AG09309 (cell line): ENCODE data around the gene ZKSCAN4.

Experiments used
- DNase-seq: peaks from one replicate; pipeline ENCODE4 v3.0.0-alpha.2; 2010; ENCODE audit warnings: low read depth
- H3K4me3 ChIP-seq: 2 replicates; pipeline ENCODE4 v1.5.1; 2011; ENCODE audit warnings: mild to moderate bottlenecking, low read depth, low read length, moderate library complexity; ENCODE audit not compliant: control insufficient read depth
- TF ChIP-seq, protein P1 (sequence below): IDR thresholded peaks from 2 replicates; pipeline ENCODE4 v1.5.1; 2011; ENCODE audit warnings: mild to moderate bottlenecking, low read depth, low read length, inconsistent platforms; ENCODE audit not compliant: insufficient read depth, control insufficient read depth; ENCODE audit errors: missing control alignments

Gene ZKSCAN4

GRCh38 chr6:28251661-28252008 lies 434 bp downstream of the ZKSCAN4 start:
- no peak for DNase-seq

DNA sequence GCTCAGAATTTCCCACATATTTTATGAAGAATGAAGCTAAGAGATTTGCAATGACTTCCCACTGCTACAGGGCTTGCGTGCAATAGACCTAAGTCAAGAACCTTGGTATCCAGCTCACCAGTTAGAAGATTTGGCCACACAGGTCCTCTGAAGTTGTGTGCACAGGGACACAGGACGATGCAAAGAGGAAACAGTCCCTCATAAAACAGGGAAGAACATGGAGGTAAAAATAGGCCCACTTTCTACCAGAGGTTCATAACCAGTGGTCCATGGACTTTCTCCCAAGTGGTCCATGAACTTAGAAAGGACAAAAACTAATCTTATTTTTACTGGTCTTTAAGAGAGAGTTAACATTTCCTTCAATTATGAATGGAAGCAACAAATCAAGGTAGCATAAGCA lies 1.3 kb downstream of the ZKSCAN4 start:
- DNase-seq: no peak
- TF ChIP-seq, protein P1, sequence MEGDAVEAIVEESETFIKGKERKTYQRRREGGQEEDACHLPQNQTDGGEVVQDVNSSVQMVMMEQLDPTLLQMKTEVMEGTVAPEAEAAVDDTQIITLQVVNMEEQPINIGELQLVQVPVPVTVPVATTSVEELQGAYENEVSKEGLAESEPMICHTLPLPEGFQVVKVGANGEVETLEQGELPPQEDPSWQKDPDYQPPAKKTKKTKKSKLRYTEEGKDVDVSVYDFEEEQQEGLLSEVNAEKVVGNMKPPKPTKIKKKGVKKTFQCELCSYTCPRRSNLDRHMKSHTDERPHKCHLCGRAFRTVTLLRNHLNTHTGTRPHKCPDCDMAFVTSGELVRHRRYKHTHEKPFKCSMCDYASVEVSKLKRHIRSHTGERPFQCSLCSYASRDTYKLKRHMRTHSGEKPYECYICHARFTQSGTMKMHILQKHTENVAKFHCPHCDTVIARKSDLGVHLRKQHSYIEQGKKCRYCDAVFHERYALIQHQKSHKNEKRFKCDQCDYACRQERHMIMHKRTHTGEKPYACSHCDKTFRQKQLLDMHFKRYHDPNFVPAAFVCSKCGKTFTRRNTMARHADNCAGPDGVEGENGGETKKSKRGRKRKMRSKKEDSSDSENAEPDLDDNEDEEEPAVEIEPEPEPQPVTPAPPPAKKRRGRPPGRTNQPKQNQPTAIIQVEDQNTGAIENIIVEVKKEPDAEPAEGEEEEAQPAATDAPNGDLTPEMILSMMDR: no peak
- H3K4me3 ChIP-seq: peak overlapping the region; percentile 93

More at GRCh38 chr6:28251661-28252008, 434 bp downstream of the ZKSCAN4 start:
- H3K4me3 ChIP-seq: peak overlapping the region; percentile 93
- TF ChIP-seq, protein P1: no peak

- no peak for DNase-seq
- TF ChIP-seq, protein P1: no peak
- no peak overlapping the region for H3K4me3 ChIP-seq
Observed at GRCh38 chr6:28248916-28249315, 3.2 kb downstream of the ZKSCAN4 start.

DNA sequence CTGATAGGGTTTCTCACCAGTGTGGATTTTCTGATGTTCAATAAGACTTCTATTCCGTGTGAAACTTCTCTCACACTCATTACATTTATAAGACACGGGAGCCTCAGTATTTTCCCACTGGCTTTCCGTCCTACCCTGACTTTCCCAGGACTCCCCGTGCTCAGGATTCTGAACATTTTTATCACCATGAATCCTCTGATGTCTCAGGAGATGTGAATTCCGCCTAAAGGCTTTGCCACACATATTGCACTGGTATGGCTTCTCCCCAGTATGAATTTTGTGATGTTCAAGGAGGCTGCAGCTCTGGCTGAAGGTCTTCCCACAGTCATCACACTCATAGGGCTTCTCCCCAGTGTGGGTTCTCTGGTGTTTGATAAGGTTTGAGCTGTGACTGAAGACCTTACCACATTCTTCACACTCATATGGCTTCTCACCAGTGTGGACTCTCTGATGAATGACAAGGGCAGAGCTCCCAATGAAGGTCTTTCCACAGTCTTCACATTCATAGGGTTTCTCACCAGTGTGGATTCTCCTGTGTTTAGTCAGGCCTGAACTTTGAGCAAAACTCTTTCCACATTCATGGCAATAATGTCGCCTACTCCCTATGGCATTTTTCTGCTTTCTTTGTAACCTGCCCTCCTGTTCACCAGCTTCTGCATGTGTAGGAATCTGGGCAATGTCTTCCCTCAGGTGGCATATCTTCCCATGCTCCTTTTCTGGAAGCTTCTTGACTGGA lies 6.7 kb downstream of the ZKSCAN4 start:
- TF ChIP-seq, protein P1: no peak
- H3K4me3 ChIP-seq: no peak overlapping the region
- no peak for DNase-seq

GRCh38 chr6:28243946-28244345 lies 8.1 kb downstream of the ZKSCAN4 start:
- H3K4me3 ChIP-seq: no peak overlapping the region
- TF ChIP-seq, protein P1: no peak
- DNase-seq: no peak

DNA sequence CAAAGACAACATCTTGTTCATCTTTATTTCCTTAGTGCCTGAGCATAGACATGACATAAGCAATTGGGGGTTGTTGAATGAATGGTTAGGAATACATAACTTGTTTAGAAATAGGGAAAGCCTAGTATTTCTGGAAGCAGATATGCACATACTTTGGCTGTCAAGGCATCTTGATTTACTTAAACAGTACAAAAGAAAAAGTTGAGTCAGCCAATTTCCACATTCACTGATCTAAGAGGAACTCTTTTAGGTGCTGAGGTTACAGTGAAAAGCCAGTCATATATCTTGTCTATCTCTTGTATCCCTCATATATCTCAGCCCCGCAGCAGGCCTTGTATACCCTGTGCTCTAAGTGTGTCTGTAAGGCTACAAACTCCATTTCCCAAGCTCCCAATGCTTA lies 11.6 kb downstream of the ZKSCAN4 start:
- no peak for DNase-seq
- TF ChIP-seq, protein P1: no peak
- no peak overlapping the region for H3K4me3 ChIP-seq
